C4-2B (cell line): Measurements from ENCODE around the gene CPE.

Experiments
- H3K27ac ChIP-seq: fragments of 450-650 bp; 2 replicates; pipeline ENCODE4 v1.5.1; 2017
- ZFX ChIP-seq: fragments of 450-650 bp; IDR thresholded peaks from 2 replicates; pipeline ENCODE4 v1.6.1; 2017
- TF ChIP-seq, protein P1 (sequence below): fragments of 450-650 bp; conservative IDR thresholded peaks from 2 replicates; pipeline ENCODE4 v1.5.1; 2017; ENCODE audit warnings: mild to moderate bottlenecking

The CPE gene

GRCh38 chr4:165512424-165512823, 133.6 kb downstream of the CPE start:
- H3K27ac ChIP-seq, result no peak overlapping the region

GRCh38 chr4:165514739-165515138, 135.9 kb downstream of the CPE start:
- TF ChIP-seq, protein P1, sequence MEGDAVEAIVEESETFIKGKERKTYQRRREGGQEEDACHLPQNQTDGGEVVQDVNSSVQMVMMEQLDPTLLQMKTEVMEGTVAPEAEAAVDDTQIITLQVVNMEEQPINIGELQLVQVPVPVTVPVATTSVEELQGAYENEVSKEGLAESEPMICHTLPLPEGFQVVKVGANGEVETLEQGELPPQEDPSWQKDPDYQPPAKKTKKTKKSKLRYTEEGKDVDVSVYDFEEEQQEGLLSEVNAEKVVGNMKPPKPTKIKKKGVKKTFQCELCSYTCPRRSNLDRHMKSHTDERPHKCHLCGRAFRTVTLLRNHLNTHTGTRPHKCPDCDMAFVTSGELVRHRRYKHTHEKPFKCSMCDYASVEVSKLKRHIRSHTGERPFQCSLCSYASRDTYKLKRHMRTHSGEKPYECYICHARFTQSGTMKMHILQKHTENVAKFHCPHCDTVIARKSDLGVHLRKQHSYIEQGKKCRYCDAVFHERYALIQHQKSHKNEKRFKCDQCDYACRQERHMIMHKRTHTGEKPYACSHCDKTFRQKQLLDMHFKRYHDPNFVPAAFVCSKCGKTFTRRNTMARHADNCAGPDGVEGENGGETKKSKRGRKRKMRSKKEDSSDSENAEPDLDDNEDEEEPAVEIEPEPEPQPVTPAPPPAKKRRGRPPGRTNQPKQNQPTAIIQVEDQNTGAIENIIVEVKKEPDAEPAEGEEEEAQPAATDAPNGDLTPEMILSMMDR, result no peak
- no peak for TF ChIP-seq ZFX

More at GRCh38 chr4:165512424-165512823, 133.6 kb downstream of the CPE start:
- TF ChIP-seq ZFX, result no peak
- TF ChIP-seq, protein P1, result no peak

GRCh38 chr4:165515201-165515600, 136.4 kb downstream of the CPE start:
- TF ChIP-seq, protein P1, result no peak
- no peak for TF ChIP-seq ZFX
- H3K27ac ChIP-seq, result no peak overlapping the region

More at GRCh38 chr4:165514739-165515138, 135.9 kb downstream of the CPE start:
- H3K27ac ChIP-seq, result no peak overlapping the region

DNA sequence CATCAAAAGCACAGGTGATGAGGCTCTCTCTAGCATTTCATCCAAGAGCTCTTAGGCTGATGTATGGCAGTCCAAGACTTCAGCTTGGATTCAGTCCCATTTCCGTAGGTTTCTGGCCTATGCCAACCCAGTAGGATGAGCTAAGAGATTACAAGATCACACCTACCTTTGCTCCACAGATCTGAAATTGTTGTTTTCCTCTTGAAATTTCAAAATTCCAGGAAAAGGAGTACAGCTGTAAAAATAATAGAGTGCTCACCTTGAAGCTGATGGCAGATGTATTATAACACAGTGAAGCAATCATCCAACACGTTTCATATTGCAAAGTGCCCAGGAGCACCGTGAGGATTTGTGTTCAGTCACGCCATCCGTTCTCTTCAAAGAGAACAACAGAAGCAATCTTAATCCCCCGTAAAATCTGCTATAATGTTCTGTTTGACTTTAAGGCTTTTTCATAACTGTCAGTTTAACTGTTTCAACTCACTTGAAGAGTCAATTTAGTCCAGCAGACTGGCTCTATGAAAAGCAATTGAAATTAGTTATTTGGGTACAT, 137.5 kb downstream of the CPE start:
- H3K27ac ChIP-seq, result no peak overlapping the region
- TF ChIP-seq ZFX, result no peak
- TF ChIP-seq, protein P1, result no peak

GRCh38 chr4:165517216-165517615, 138.4 kb downstream of the CPE start:
- no peak overlapping the region for H3K27ac ChIP-seq
- TF ChIP-seq ZFX, result no peak
- TF ChIP-seq, protein P1, result no peak

- TF ChIP-seq ZFX, result no peak
- TF ChIP-seq, protein P1, result no peak
- no peak overlapping the region for H3K27ac ChIP-seq
These were observed 139.3 kb downstream of the CPE start for GRCh38 chr4:165518024-165518616.

GRCh38 chr4:165518686-165519085, 139.9 kb downstream of the CPE start:
- TF ChIP-seq, protein P1, result no peak
- TF ChIP-seq ZFX, result no peak
- no peak overlapping the region for H3K27ac ChIP-seq
